HEK293 (cell line): ENCODE data around the gene TESK1.

ENCODE experiments used
- CTCF ChIA-PET: fragments of 350-600 bp; formaldehyde crosslinking; extraction: SDS; loops from one replicate; lab custom pipeline; 2021; ENCODE audit warnings: antibody characterized with exemption; lab: Yijun Ruan, JAX
- POLR2A ChIA-PET: fragments of 300-600 bp; formaldehyde crosslinking; extraction: SDS; loops from one replicate; lab custom pipeline; 2020; ENCODE audit warnings: antibody characterized with exemption, inconsistent platforms; lab: Yijun Ruan, JAX
- H3K27ac ChIP-seq: fragments of 200-500 bp; sonication (Bioruptor generic); 2 replicates; pipeline ENCODE4 v1.5.1; 2014; ENCODE audit warnings: low read depth, low read length, control low read depth, inconsistent platforms; ENCODE audit errors: extremely low read depth
- H3K36me3 ChIP-seq, 2 experiments: fragments of 200-500 bp in 1 of 2; sonication (Bioruptor generic) in 1 of 2; 1 replicate in 1 of 2; 2 replicates in 1 of 2; pipeline ENCODE4 v1.5.1; 2014 to 2017; ENCODE audit warnings: inconsistent platforms in 2 of 2, low read length in 2 of 2; ENCODE audit not compliant: control insufficient read depth in 2 of 2, insufficient read depth in 1 of 2
- H3K4me1 ChIP-seq: fragments of 200-500 bp; sonication (Bioruptor generic); 2 replicates; pipeline ENCODE4 v1.5.1; 2014; ENCODE audit warnings: mild to moderate bottlenecking, low read length, inconsistent platforms; ENCODE audit not compliant: control insufficient read depth, insufficient read depth
- H3K4me3 ChIP-seq: 2 replicates; pipeline ENCODE4 v1.5.1; 2011; ENCODE audit warnings: low read depth, mild to moderate bottlenecking, control low read depth, low read length, moderate library complexity
- H3K9me3 ChIP-seq: fragments of 200-500 bp; sonication (Bioruptor generic); 2 replicates; pipeline ENCODE4 v1.5.1; 2014; ENCODE audit warnings: low read depth, low read length, inconsistent platforms; ENCODE audit not compliant: control insufficient read depth, insufficient read depth
- ATF2 ChIP-seq: fragments of 450-650 bp; formaldehyde crosslinking; IDR thresholded peaks from 2 replicates; pipeline ENCODE4 v1.5.1; 2016; ENCODE audit warnings: missing biosample characterization, missing genetic modification characterization, low read depth
- GLI4 ChIP-seq: fragments of 450-650 bp; formaldehyde crosslinking; IDR thresholded peaks from 2 replicates; pipeline ENCODE4 v1.5.1; 2016; ENCODE audit warnings: missing biosample characterization, missing genetic modification characterization
- OSR2 ChIP-seq: fragments of 450-650 bp; formaldehyde crosslinking; IDR thresholded peaks from 2 replicates; pipeline ENCODE4 v1.5.1; 2016; ENCODE audit warnings: missing biosample characterization, missing genetic modification characterization
- SETDB1 ChIP-seq: IDR thresholded peaks from one replicate; pipeline ENCODE4 v1.6.1; 2017; ENCODE audit warnings: mild to moderate bottlenecking, low read length, moderate library complexity, mixed read lengths; ENCODE audit not compliant: insufficient read length
- SP2 ChIP-seq: fragments of 450-650 bp; formaldehyde crosslinking; IDR thresholded peaks from 2 replicates; pipeline ENCODE4 v1.5.1; 2016; ENCODE audit warnings: missing biosample characterization, missing genetic modification characterization
- SP7 ChIP-seq: fragments of 450-650 bp; formaldehyde crosslinking; IDR thresholded peaks from 2 replicates; pipeline ENCODE4 v1.5.1; 2016; ENCODE audit warnings: missing biosample characterization, missing genetic modification characterization
- ZBTB10 ChIP-seq: fragments of 450-650 bp; formaldehyde crosslinking; IDR thresholded peaks from 2 replicates; pipeline ENCODE4 v1.5.1; 2016; ENCODE audit warnings: missing biosample characterization, missing genetic modification characterization
- ZBTB26 ChIP-seq: fragments of 450-650 bp; formaldehyde crosslinking; optimal IDR thresholded peaks from 2 replicates; pipeline ENCODE3; 2016; ENCODE audit warnings: missing biosample characterization, mild to moderate bottlenecking, missing genetic modification characterization
- ZNF148 ChIP-seq: fragments of 450-650 bp; formaldehyde crosslinking; IDR thresholded peaks from 2 replicates; pipeline ENCODE4 v1.5.0; 2017; ENCODE audit warnings: missing biosample characterization, missing genetic modification characterization, borderline replicate concordance
- ZNF214 ChIP-seq: fragments of 450-650 bp; formaldehyde crosslinking; IDR thresholded peaks from 2 replicates; pipeline ENCODE4 v1.5.1; 2017; ENCODE audit warnings: missing biosample characterization, mild to moderate bottlenecking, missing genetic modification characterization, borderline replicate concordance
- ZNF341 ChIP-seq: fragments of 450-650 bp; formaldehyde crosslinking; IDR thresholded peaks from 2 replicates; pipeline ENCODE4; 2016; ENCODE audit warnings: low read depth, missing biosample characterization, missing genetic modification characterization
- ZNF416 ChIP-seq: fragments of 450-650 bp; formaldehyde crosslinking; IDR thresholded peaks from 2 replicates; pipeline ENCODE4 v1.5.1; 2016; ENCODE audit warnings: missing biosample characterization, missing genetic modification characterization
- ZNF514 ChIP-seq: fragments of 450-650 bp; formaldehyde crosslinking; IDR thresholded peaks from 2 replicates; pipeline ENCODE4 v1.5.1; 2016; ENCODE audit warnings: missing biosample characterization, missing genetic modification characterization
- ZNF596 ChIP-seq: fragments of 450-650 bp; IDR thresholded peaks from 2 replicates; pipeline ENCODE4 v1.5.0; 2018; ENCODE audit warnings: missing biosample characterization, mild to moderate bottlenecking, missing genetic modification characterization, moderate library complexity
- ZNF626 ChIP-seq: fragments of 450-650 bp; sonication (Bioruptor Pico); formaldehyde crosslinking; IDR thresholded peaks from 2 replicates; pipeline ENCODE4 v1.5.1; 2018; ENCODE audit warnings: missing biosample characterization, missing genetic modification characterization, inconsistent platforms
- ZNF639 ChIP-seq: fragments of 450-650 bp; formaldehyde crosslinking; IDR thresholded peaks from 2 replicates; pipeline ENCODE4 v1.5.1; 2016; ENCODE audit warnings: missing biosample characterization, missing genetic modification characterization
- ZSCAN30 ChIP-seq: fragments of 450-650 bp; IDR thresholded peaks from 2 replicates; pipeline ENCODE4 v1.5.1; 2018; ENCODE audit warnings: missing biosample characterization, mild to moderate bottlenecking, missing genetic modification characterization, moderate library complexity

Gene TESK1

GRCh38 chr9:35561468-35562261, 43.4 kb upstream of the TESK1 start (continued):
- no peak for TF ChIP-seq ZNF148 (tag by site-specific recombination)

GRCh38 chr9:35562895-35563780, 41.9 kb upstream of the TESK1 start:
- H3K27ac ChIP-seq: no peak overlapping the region
- ChIA-PET CTCF (no interaction called here), POLR2A (interaction anchor here (1.2 kb wide), 1 partner anchor 12 kb away, joined by 3 read pairs; no protein-coding TSS in a partner anchor)
- no peak for TF ChIP-seq ATF2 (tag by site-specific recombination)
- TF ChIP-seq ZBTB26 (tag by site-specific recombination): no peak
- TF ChIP-seq ZBTB10 (tag by site-specific recombination): no peak
- no peak for TF ChIP-seq ZNF214 (tag by site-specific recombination)
- TF ChIP-seq OSR2 (tag by site-specific recombination): no peak
- TF ChIP-seq ZNF341 (tag by site-specific recombination): no peak
- no peak for TF ChIP-seq ZNF639
- TF ChIP-seq ZNF514 (tag by site-specific recombination): no peak
- TF ChIP-seq ZNF416: no peak
- TF ChIP-seq SP7 (tag by site-specific recombination): no peak
- TF ChIP-seq ZNF626 (tag by site-specific recombination): no peak
- no peak for TF ChIP-seq GLI4
- no peak for TF ChIP-seq ZNF596 (tag by site-specific recombination)
- no peak for TF ChIP-seq ZSCAN30 (tag by site-specific recombination)
- no peak for TF ChIP-seq SETDB1
- TF ChIP-seq SP2 (tag by site-specific recombination): no peak
- H3K4me3 ChIP-seq: no peak overlapping the region
- no peaks in the 10 kb centered on the region for H3K9me3 ChIP-seq
- no peaks in the 10 kb centered on the region for H3K4me1 ChIP-seq
- H3K36me3 ChIP-seq: peaks cover 0 to 8% of the 10 kb centered on the region in 2 experiments; a peak in 1 of 3 replicates
